ENCODE measurements around the gene SLC35D3. TPM values are rescaled to one million over a fixed set of nuclear protein-coding genes. Genes with fewer than 3 reads are reported as not detected.

SLC35D3 gene
- total RNA-seq, 1 experiment from 2014 or later: 0.39 TPM

GRCh38 chr6:136950436-136951126, 28.5 kb downstream of the SLC35D3 start (continued):
- no peak for TF ChIP-seq CREM (CRISPR knock-in tag; IDR thresholded peaks at IDR 0.05)
- TF ChIP-seq RELA (CRISPR knock-in tag; IDR thresholded peaks at IDR 0.05; ENCODE audit: borderline replicate concordance): no peak
- TF ChIP-seq ZNF121 (CRISPR knock-in tag; IDR thresholded peaks at IDR 0.05): no peak
- TF ChIP-seq, protein P1, sequence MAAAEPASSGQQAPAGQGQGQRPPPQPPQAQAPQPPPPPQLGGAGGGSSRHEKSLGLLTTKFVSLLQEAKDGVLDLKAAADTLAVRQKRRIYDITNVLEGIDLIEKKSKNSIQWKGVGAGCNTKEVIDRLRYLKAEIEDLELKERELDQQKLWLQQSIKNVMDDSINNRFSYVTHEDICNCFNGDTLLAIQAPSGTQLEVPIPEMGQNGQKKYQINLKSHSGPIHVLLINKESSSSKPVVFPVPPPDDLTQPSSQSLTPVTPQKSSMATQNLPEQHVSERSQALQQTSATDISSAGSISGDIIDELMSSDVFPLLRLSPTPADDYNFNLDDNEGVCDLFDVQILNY (CRISPR knock-in tag; IDR thresholded peaks at IDR 0.05): no peak
- no peak for TF ChIP-seq ZNF532 (CRISPR knock-in tag; IDR thresholded peaks at IDR 0.05; ENCODE audit: borderline replicate concordance)
- TF ChIP-seq FOXK1 (CRISPR knock-in tag; IDR thresholded peaks at IDR 0.05): no peak
- no peak for TF ChIP-seq FOXJ3 (CRISPR knock-in tag; IDR thresholded peaks at IDR 0.05; ENCODE audit: borderline replicate concordance)
- no peak for TF ChIP-seq MLX (CRISPR knock-in tag; IDR thresholded peaks at IDR 0.05)

- TF ChIP-seq OVOL2 (CRISPR knock-in tag; IDR thresholded peaks at IDR 0.05; ENCODE audit: borderline replicate concordance) (no peak), JUN (CRISPR knock-in tag; IDR thresholded peaks at IDR 0.05) (no peak), TP53 (CRISPR knock-in tag; IDR thresholded peaks at IDR 0.05) (no peak), CREB1 (CRISPR knock-in tag; IDR thresholded peaks at IDR 0.05) (no peak), ZNF423 (CRISPR knock-in tag; IDR thresholded peaks at IDR 0.05) (no peak), AR (CRISPR knock-in tag; IDR thresholded peaks at IDR 0.05) (no peak)
- DNase-seq (ENCODE audit: low spot score) (no peak), ATAC-seq (no peak)
- POLR2A ChIA-PET: no interaction called here
- H3K36me3 Mint-ChIP-seq: peaks cover 19% of the 10 kb centered on the region
- no peak overlapping the region for H3K27ac Mint-ChIP-seq
- H3K4me3 Mint-ChIP-seq: no peak overlapping the region
- H3K27me3 Mint-ChIP-seq (ENCODE audit: low read depth): peaks cover 5% of the 10 kb centered on the region
- CTCF ChIA-PET: no interaction called here
- H3K4me1 Mint-ChIP-seq: peaks cover 43% of the 10 kb centered on the region
- peaks cover 18% of the 10 kb centered on the region for H3K9me3 Mint-ChIP-seq
These were observed 30.7 kb downstream of the SLC35D3 start for GRCh38 chr6:136952714-136953260.

DNA sequence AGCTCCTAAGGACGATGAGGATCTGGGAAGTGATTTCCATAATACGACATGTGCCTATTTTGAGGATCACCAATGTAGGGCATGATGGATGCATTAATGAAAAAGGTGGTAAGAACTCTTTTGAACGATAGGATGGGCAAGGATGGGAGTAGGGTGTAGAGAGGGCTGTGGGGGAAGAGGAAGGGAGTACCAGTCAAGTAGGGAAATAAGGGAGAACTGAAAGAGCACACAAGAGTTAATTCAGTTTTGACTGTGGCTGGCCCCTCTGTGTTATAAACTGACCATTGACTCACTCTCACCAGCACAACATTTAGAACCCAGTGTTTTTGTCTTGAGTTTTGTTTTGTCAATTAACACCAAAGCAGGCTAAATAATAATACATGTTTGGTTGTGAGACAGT, 33.0 kb downstream of the SLC35D3 start:
- DNase-seq (ENCODE audit: low spot score) (no peak), ATAC-seq (no peak)
- peaks cover 63% of the 10 kb centered on the region for H3K4me1 Mint-ChIP-seq
- H3K27ac Mint-ChIP-seq: peak overlapping the region; percentile 97
- H3K36me3 Mint-ChIP-seq: peaks cover 3% of the 10 kb centered on the region; the same call in 1 of the 2 replicates
- H3K27me3 Mint-ChIP-seq (ENCODE audit: low read depth): no peaks in the 10 kb centered on the region
- H3K4me3 Mint-ChIP-seq: 0 out of 2 replicates have a peak overlapping the region, but pooled peaks have one; percentile 1
- ChIA-PET POLR2A (no interaction called here), CTCF (no interaction called here)
- 0 out of 2 replicates have a peak, but pooled peaks cover under 1% of the 10 kb centered on the region for H3K9me3 Mint-ChIP-seq
- TF ChIP-seq MYBL2 (CRISPR knock-in tag; IDR thresholded peaks at IDR 0.05): no peak
- TF ChIP-seq PREB (CRISPR knock-in tag; IDR thresholded peaks at IDR 0.05; ENCODE audit: borderline replicate concordance): no peak
- TF ChIP-seq SMAD4 (CRISPR knock-in tag; IDR thresholded peaks at IDR 0.05): no peak
- no peak for TF ChIP-seq HMGA2 (CRISPR knock-in tag; IDR thresholded peaks at IDR 0.05)
- no peak for TF ChIP-seq STAT6 (CRISPR knock-in tag; conservative IDR thresholded peaks at IDR 0.05; ENCODE audit: low read depth)
